DMS79 treated with DMSO at 0.1 percent for 48 hours (cell line): ENCODE measurements around the gene CACNA1C.
A peak's percentile ranks its signal among the peaks of the same experiment; 100 is the strongest.

Experiments used
- DNase-seq: peaks from one replicate; lab custom pipeline; 2025; lab: John Stamatoyannopoulos, UW

CACNA1C gene

GRCh38 chr12:2283480-2283879, 230.7 kb downstream of the CACNA1C start:
- no peak for DNase-seq

GRCh38 chr12:2283916-2284315, 231.1 kb downstream of the CACNA1C start:
- DNase-seq: peak; percentile 20

DNA sequence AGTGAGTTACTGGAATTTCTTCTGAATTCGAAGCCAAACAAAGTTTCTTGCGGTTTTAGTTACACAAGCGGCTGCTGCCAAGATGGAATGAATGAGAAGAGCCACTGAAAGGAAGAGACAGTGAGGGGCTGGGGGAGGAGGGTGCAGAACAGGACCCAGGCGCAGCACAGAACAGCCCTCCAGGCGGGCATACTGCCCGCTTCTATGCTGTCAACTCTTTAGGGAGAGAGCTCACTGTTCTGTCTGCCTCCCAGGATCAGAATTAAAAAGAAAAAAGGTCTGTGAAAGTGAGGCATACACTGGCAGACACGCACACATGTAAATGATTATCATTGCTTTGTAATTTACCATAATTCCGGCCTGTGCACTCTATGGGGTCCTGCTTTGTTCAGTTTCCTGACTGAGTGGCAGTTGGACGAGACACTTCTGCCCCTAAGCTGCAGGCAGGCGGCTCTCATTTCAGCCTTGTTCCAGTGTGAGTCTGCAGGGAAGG, 231.6 kb downstream of the CACNA1C start:
- no peak for DNase-seq

DNA sequence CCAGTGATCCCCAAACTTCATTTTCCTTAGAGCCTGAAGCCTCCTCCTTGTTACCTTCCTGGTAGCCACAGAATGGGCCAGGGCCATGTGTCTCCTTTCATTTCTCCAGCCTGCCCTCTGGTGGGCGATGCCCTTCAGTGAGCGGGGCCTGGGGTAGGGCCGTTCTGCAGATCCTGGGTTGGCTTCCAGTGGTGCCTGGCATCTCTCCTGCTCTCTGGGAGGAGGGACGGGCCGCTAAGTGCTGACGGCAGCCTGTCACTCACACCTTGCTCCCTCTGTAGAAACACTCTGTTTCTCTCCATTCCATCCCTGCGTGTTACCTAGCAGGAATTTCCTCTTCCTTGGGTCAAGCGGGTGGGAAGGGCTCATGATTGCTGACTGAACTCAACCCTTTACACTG, 232.1 kb downstream of the CACNA1C start:
- DNase-seq: peak; percentile 47

DNA sequence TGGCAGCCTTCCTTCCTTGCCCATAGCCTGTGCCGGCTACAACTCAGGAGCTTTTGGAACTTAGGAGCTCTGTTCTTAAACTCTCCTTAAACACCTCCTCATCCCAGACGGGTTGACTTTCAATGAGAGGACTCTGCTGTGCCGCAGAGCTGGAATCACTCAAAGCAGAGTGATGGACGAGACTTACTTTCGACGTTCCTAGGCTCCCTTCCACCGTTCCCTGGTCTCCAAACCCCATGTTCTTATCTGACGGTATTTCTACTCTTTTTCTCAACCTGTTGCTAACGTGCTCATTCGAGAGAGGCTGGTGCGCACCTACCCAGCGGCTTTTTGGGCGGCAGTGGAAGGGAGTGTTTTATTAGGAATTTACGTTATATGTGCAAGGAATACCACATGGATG, 232.7 kb downstream of the CACNA1C start:
- DNase-seq: no peak

- no peak for DNase-seq
Observed at GRCh38 chr12:2286047-2286446, 233.3 kb downstream of the CACNA1C start.

DNA sequence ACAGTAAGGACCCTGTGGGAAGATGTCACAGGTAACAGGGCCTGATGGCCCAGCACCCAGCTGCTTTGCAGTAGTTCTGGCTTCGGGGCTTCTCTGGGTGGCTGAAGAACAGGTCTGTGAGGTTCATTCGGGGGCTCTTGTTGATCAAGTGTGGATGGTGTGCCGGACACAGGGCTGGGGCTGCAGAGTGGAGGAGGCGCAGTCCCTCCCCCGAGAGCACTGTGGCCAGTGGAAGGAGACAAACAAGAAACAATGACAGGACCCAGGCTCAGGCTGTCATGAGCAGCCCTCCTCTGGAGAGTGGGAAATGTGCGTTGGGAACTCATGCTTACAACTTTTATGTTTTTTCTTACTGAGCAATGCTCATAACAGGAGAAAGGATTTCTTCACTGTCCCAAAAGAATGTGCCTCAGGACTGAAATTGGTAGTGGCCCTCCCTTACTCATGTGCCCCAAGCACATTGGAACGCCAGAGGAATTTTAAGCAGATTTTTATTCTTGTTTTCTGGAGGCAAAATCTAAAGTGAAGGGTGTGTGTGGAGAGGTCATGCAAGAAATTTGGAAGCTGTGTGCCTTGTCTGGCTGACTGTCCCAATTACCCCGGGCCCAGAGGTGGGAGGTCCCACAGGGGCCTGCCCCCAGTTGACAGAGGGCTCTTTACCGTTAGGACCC, 233.8 kb downstream of the CACNA1C start:
- DNase-seq: no peak

- DNase-seq: no peak
Observed at GRCh38 chr12:2287151-2287550, 234.4 kb downstream of the CACNA1C start.

GRCh38 chr12:2287589-2287988, 234.8 kb downstream of the CACNA1C start:
- DNase-seq: no peak

DNA sequence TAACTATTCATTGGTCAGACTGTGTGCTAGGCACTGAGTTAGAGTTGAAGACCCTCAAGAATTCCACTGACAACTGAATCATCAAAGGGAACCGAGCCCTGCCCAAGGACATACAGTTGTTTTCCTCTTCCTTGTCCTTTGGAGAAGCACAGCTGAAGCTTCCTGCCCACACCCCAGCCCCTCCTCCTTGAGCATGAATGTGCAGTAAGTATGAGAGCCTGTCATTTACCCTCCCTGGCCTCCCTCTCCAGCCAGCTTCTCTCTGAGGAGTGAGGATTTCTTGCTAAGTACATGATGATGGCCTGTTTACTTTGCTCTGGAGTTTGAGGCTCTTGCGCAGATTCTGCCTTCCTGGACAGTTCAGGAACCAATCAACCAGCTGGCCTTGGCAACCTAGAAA, 235.2 kb downstream of the CACNA1C start:
- no peak for DNase-seq

DNA sequence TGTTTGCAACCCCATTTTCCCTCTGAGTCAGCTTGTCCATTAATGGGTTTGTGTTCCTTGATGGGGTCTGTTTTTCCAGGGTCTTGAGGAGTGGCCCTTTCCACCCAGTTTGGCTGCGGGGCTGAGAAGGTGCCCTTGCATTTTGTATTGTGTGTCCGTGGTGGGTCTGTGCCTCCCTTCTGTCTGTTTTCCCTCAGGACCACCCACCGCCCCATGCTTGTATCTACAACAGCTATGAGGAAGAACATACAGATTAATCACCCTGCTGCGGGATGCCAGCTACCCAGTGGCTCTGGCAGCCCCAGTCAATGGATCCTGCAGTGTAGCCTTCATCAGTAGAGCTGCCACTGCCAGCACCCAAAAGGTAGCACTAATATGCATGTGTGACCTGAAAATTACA, 235.7 kb downstream of the CACNA1C start:
- DNase-seq: no peak

DNA sequence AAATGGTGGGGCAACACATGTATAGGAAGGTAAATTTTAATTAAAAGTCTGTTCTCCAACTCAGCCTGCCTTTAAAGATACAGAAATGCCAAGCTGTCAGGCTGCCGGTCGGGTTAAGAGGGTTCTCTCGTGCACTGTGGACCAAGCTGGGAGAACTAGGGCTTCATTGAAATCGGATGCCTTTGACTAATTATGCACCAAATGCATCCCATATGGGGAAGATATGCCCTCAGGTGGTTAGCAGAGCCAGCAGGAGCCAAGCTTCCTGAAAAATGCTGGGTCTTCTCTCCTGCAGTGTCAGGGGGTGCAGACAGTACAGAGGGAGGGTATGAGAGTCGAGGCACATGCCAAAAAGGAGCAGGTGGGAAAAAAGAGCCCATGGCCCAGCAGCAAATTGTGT, 236.1 kb downstream of the CACNA1C start:
- peak; percentile 18 for DNase-seq

DNA sequence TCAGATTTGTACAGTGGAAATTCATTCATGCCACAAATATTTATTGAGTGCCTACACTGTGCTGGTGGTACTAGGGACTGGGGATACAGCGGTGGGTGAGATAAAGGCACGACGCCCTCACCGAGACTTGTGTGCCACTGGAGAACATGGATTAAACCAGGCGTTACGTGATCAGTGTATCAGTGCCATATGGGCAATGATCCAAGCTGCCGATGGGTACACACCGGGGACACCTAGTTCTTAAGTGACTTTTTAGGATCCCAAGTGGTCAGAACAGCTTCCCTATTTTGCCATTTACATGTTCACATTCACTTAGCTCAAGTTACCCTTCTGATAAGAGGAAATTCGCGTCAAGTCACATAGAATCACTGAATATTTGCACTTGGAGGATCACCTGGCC, 236.7 kb downstream of the CACNA1C start:
- peak; percentile 66 for DNase-seq

DNA sequence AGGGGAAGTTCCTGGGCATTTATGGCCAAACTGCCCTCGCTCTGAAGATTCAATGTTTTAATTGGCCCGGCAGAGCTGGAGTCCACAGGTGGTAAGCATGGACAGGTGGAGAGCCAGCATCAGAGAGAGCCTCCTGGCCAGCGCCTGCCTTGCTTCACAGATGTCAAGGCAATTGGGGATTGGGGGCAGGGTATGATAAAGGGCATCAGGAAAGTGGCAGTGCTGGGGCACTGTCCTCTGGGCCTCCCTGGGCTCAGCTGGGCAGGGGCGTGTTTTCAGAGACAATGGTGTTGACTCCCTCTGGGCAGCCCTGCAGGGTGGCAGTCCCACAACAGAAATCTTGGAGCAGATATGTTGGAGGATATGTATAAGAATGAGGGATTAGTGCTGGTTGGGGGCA, 237.3 kb downstream of the CACNA1C start:
- no peak for DNase-seq

GRCh38 chr12:2290516-2291065, 237.8 kb downstream of the CACNA1C start:
- no peak for DNase-seq

DNA sequence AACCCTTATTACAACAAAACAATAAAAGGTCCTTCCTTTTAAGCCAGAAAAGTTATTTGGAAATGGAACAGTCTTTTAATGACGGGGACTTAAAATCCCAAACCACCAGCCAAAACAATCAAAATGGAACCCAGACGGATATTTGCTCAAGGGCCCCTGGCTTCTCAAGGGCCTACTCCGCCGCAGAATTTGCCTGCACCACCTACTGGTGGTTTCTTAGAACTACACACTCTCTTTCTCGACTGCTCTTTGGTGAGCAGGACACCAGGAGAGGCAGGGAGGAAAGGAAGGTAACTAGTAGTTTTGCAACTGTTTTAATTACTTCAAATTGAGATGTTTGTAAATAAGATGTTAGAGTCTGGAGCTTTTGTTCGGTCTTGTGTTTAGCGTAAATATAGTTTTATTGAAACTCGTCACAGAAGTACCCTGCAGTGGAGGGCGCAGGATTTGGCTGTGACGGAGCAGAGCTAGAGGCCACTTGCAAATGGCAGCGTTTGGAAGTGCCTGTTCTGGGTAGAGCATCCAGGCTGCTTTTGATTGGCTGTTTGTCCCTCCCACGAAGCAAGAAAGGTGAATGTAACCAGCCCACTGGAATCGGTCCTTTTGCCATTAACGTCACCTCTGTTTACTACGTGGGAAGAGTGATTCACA, 238.5 kb downstream of the CACNA1C start:
- DNase-seq: no peak

- DNase-seq: no peak
Observed at GRCh38 chr12:2291947-2292346, 239.2 kb downstream of the CACNA1C start.

DNA sequence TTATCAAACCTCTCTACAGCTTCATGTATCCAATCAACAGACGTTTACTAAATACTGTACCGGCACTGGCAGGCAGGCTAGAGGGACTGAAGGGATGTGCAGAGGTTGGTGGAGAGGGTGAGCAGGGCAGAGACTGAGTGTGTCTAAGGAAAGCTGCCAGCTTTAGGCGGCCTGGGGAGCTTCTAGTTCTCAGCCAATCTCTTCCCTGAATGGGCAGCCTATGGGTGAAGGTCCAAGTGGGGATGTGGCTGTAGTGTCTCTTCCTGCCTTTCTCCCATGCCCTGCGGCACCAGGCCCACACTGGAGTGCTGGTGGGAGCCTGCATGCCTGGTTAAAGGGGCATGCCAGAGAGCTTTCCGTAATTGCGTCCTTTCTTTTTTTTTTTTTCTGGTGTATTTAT, 239.8 kb downstream of the CACNA1C start:
- DNase-seq: no peak

DNA sequence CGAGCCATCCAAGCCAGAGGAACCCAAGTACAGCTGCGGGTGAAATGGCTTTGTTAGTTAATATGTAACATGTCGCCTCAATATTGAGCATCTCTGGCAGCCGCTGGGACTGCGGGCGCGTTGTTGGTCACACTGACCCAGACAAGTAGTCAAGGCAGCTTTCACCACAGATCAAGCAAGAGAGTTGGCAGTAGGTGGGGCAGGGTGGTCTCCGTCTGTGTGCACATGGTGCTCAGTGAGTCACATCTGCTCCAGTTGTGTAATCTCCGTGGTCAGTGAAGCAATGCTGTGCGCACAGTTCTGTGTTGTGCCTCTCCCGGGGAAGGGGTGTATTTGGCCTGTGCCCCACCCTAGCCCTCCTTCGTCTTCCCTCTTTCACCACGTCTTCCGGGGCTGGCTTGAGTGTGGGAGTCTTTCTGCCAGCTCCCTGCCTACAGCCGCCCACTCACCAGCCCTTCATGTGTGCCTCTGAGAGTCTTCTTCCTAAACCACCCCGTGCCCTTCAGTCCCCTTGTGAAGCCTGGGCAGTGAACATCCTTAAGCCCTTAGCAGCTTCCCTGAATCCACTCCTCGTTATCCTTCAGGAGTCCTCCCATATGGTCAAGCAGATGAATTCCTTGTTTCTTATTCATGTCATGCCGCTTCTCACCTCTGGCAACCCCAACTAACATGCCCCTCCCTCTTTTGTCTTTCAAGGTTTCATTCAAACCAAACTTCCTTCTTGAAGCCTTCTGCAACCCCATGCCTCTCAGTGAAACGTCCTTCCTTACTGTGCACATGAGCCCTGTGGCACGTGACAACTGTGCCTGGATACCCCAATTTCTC, 242.1 kb downstream of the CACNA1C start:
- DNase-seq: no peak

DNA sequence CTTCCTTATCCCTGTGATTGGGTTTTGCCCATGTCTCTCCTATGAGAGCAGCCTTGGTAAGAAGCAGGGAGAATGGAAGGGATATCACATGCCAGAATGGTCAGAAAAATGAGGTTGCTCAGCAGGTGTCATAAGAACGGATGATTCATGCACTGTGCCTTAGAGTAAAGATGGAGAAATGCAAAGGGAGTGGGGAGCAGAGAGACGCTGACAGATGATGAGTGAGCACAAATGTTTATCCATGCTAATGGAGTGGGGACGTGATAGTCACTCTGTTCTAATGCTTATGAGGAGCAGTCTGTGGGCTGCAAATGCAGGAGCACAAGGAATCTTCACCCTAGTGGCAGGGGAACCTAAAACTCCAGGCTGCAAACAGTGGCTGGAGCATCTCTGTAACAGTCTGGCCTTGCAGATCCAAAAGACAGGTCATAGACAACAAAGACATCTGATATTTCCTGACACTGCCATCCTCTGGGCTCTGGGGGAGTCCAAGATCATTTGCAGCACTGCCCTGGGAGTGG, 243.2 kb downstream of the CACNA1C start:
- no peak for DNase-seq

GRCh38 chr12:2297004-2297403, 244.2 kb downstream of the CACNA1C start:
- DNase-seq: no peak

DNA sequence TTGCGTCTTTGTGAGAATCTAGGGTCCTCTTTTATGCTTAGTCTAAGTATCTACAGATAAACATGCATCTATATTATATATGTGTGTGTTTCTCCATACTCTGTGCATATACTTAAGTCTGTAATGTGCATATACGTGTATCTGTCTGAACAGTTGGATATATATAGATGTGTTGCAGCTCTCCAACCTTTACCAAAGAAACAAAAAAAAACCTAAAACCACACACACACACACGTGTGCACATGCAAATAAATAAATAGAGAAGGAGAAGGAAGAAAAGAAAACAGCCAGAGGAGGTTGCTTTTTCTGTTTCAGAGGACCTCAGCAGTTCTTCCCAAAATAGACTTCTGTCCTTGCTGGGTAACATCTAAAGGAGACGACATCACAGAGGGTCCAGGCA, 244.9 kb downstream of the CACNA1C start:
- DNase-seq: no peak
